Measurements from ENCODE around the gene RBM44.

DNA sequence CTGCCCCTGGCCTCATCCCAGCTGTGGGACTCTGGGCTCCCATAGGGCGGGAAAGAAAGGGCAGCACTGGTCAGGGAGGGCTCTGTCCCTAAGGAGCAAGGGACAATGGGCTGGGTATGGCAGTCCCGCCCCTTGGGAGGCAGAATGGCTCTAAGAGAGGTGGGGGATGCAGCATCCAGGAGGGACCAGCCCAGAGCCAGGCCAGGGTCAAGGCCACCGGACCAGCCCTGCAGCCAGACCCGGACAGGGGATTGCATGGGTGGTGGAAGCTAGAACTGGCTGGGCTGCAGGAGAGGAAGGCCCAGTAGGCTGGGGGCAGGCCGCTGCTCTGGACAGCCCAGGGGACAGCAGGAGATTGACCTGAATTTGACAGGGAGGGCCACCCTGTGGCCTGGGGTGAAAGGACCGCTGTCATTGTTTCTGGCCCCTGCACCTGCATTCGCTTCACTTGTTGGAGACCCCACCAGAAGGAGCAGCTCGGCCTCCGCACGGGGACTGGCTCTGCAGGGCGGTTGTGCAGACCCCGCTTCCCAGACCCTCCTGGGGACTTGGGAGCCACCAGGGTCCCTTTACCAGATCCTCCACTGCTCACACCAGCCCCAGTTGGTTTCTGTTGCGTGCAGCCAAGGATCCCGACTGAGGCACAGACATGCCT lies 75.4 kb downstream of the RBM44 start:
- TF ChIP-seq TAF1 (IDR thresholded peaks at IDR 0.05; ENCODE audit: borderline replicate concordance, low read depth, low read length) (no peak), POLR2AphosphoS5 (IDR thresholded peaks at IDR 0.05; ENCODE audit: low read depth, low read length) (no peak)

Measured in GM12892 (cell line).